Panc1 (cell line): ENCODE measurements around the gene RAI1. TPM values are rescaled to one million over a fixed set of nuclear protein-coding genes. Genes with fewer than 3 reads are reported as not detected.

Source experiments
- ATAC-seq: fragments of 200-7000 bp; cut with Tn5 transposase; 2 replicates; pipeline ENCODE4 v1.9.1; 2020; ENCODE audit warnings: mild to moderate bottlenecking, moderate library complexity
- BruUV-seq: library from RNA; stranded (reverse); fragments of 400-500 nt; replicated peaks from 2 replicates; lab custom pipeline; 2021; lab: Mats Ljungman, UMichigan
- CTCF ChIA-PET: fragments of 300-600 bp; sonication (Branson Sonifier 250); formaldehyde crosslinking; loops from one replicate; lab custom pipeline; 2022; ENCODE audit warnings: antibody characterized with exemption; lab: Charles Lee
- POLR2A ChIA-PET: fragments of 300-600 bp; sonication (Branson Sonifier 250); formaldehyde crosslinking; loops from one replicate; lab custom pipeline; 2022; ENCODE audit warnings: antibody characterized with exemption; lab: Charles Lee
- DNase-seq: peaks from one replicate; pipeline ENCODE4 v3.0.0-alpha.2; 2010; ENCODE audit warnings: low read depth, low spot score
- H3K27ac ChIP-seq: 2 replicates; pipeline ENCODE4 v1.5.1; 2011; ENCODE audit warnings: mild to moderate bottlenecking, low read length, inconsistent platforms
- H3K27me3 ChIP-seq: fragments of 200-500 bp; sonication (Bioruptor generic); 2 replicates; pipeline ENCODE4 v1.6.0; 2014; ENCODE audit warnings: low read length, inconsistent platforms; ENCODE audit not compliant: control insufficient read depth, insufficient read depth
- H3K36me3 ChIP-seq: fragments of 200-500 bp; sonication (Bioruptor generic); 2 replicates; pipeline ENCODE4 v1.5.1; 2014; ENCODE audit warnings: inconsistent platforms, mild to moderate bottlenecking, low read length, moderate library complexity; ENCODE audit not compliant: control insufficient read depth, insufficient read depth
- H3K4me1 ChIP-seq: 2 replicates; pipeline ENCODE4 v1.5.1; 2011; ENCODE audit warnings: inconsistent platforms, mild to moderate bottlenecking, low read length, moderate library complexity; ENCODE audit not compliant: control insufficient read depth, insufficient read depth
- H3K4me3 ChIP-seq, 2 experiments: 2 replicates each; pipeline ENCODE4 v1.5.1; 2011 to 2012; ENCODE audit warnings: low read depth in 2 of 2, low read length in 2 of 2, mild to moderate bottlenecking in 2 of 2, inconsistent platforms in 1 of 2, moderate library complexity in 1 of 2
- H3K9me3 ChIP-seq: fragments of 200-500 bp; sonication (Bioruptor generic); 2 replicates; pipeline ENCODE4 v1.5.1; 2014; ENCODE audit warnings: low read depth, mild to moderate bottlenecking, inconsistent platforms, low read length, moderate library complexity; ENCODE audit not compliant: control insufficient read depth, insufficient read depth
- POLR2AphosphoS5 ChIP-seq: IDR thresholded peaks from 2 replicates; pipeline ENCODE4 v1.6.1; 2012; ENCODE audit warnings: mild to moderate bottlenecking, low read depth, low read length, moderate library complexity
- SIN3A ChIP-seq: IDR thresholded peaks from 2 replicates; pipeline ENCODE4 v1.6.1; 2012; ENCODE audit warnings: low read depth, mild to moderate bottlenecking, low read length, moderate library complexity, borderline replicate concordance; ENCODE audit not compliant: insufficient read depth
- TCF7L2 ChIP-seq: IDR thresholded peaks from 2 replicates; pipeline ENCODE4 v1.6.1; 2011; ENCODE audit warnings: mild to moderate bottlenecking, low read depth, low read length, inconsistent platforms
- in situ Hi-C: cut with HindIII; loops from 2 replicates; pipeline ENCODE4 v1.10.0; 2016; ENCODE audit warnings: low sequenced_read_pairs, low pct_unique_long_range_greater_than_20kb
- intact Hi-C: fragments of 100-400 bp; cut with micrococcal nuclease; formaldehyde crosslinking; loops from one replicate; pipeline ENCODE4 v1.10.0; 2022; ENCODE audit not compliant: unreplicated experiment
- total RNA-seq: library from RNA; stranded (reverse); gene quantifications from one replicate; pipeline ENCODE4 v1.2.1, GENCODE V29; 2021; ENCODE audit not compliant: unreplicated experiment
- TF ChIP-seq, protein P1 (sequence below), 2 experiments: IDR thresholded peaks; 2 replicates each; pipeline ENCODE4 v1.6.1; 2011 to 2012; ENCODE audit warnings: low read depth in 2 of 2, control low read depth in 1 of 2, low read length in 1 of 2, mild to moderate bottlenecking in 1 of 2, moderate library complexity in 1 of 2; ENCODE audit not compliant: insufficient read depth in 1 of 2
- TF ChIP-seq, protein P2 (sequence below): fragments of 450-650 bp; IDR thresholded peaks from 2 replicates; pipeline ENCODE4 v1.5.1; 2017; ENCODE audit warnings: mild to moderate bottlenecking

Gene RAI1
- total RNA-seq, 1 experiment from 2014 or later, result 51.0 TPM

GRCh38 chr17:17793378-17794214, 112.3 kb downstream of the RAI1 start:
- Histone ChIP-seq H3K36me3 (no peaks in the 10 kb centered on the region), H3K27ac (no peak overlapping the region), H3K4me1 (peaks cover 18% of the 10 kb centered on the region), H3K9me3 (no peaks in the 10 kb centered on the region), H3K4me3 (no peak overlapping the region), H3K27me3 (no peaks in the 10 kb centered on the region)
- ATAC-seq (no peak), DNase-seq (no peak)
- in situ Hi-C loops (no loop called here), intact Hi-C loops (no loop called here)
- ChIA-PET POLR2A (interaction anchor here (0.5 kb wide), 1 partner anchor 65 kb away, joined by 3 read pairs; no protein-coding TSS in a partner anchor), CTCF (no interaction called here)
- TF ChIP-seq TCF7L2 (no peak), POLR2AphosphoS5 (no peak), SIN3A (no peak)
- TF ChIP-seq, protein P1, sequence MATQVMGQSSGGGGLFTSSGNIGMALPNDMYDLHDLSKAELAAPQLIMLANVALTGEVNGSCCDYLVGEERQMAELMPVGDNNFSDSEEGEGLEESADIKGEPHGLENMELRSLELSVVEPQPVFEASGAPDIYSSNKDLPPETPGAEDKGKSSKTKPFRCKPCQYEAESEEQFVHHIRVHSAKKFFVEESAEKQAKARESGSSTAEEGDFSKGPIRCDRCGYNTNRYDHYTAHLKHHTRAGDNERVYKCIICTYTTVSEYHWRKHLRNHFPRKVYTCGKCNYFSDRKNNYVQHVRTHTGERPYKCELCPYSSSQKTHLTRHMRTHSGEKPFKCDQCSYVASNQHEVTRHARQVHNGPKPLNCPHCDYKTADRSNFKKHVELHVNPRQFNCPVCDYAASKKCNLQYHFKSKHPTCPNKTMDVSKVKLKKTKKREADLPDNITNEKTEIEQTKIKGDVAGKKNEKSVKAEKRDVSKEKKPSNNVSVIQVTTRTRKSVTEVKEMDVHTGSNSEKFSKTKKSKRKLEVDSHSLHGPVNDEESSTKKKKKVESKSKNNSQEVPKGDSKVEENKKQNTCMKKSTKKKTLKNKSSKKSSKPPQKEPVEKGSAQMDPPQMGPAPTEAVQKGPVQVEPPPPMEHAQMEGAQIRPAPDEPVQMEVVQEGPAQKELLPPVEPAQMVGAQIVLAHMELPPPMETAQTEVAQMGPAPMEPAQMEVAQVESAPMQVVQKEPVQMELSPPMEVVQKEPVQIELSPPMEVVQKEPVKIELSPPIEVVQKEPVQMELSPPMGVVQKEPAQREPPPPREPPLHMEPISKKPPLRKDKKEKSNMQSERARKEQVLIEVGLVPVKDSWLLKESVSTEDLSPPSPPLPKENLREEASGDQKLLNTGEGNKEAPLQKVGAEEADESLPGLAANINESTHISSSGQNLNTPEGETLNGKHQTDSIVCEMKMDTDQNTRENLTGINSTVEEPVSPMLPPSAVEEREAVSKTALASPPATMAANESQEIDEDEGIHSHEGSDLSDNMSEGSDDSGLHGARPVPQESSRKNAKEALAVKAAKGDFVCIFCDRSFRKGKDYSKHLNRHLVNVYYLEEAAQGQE (IDR thresholded peaks at IDR 0.05; ENCODE audit: insufficient read depth in 1 of 2, low read depth in 2 of 2, low read length in 1 of 2), result no peak
- TF ChIP-seq, protein P2, sequence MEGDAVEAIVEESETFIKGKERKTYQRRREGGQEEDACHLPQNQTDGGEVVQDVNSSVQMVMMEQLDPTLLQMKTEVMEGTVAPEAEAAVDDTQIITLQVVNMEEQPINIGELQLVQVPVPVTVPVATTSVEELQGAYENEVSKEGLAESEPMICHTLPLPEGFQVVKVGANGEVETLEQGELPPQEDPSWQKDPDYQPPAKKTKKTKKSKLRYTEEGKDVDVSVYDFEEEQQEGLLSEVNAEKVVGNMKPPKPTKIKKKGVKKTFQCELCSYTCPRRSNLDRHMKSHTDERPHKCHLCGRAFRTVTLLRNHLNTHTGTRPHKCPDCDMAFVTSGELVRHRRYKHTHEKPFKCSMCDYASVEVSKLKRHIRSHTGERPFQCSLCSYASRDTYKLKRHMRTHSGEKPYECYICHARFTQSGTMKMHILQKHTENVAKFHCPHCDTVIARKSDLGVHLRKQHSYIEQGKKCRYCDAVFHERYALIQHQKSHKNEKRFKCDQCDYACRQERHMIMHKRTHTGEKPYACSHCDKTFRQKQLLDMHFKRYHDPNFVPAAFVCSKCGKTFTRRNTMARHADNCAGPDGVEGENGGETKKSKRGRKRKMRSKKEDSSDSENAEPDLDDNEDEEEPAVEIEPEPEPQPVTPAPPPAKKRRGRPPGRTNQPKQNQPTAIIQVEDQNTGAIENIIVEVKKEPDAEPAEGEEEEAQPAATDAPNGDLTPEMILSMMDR, result no peak
- no TSS peak for BruUV-seq

- Histone ChIP-seq H3K9me3 (no peaks in the 10 kb centered on the region), H3K4me1 (peaks cover 11% of the 10 kb centered on the region; the same call in 1 of the 2 replicates), H3K4me3 (no peak overlapping the region), H3K36me3 (no peaks in the 10 kb centered on the region), H3K27ac (no peak overlapping the region), H3K27me3 (no peaks in the 10 kb centered on the region)
- TF ChIP-seq SIN3A, result no peak
- TF ChIP-seq POLR2AphosphoS5, result no peak
- no peak for TF ChIP-seq TCF7L2
- TF ChIP-seq, protein P1 (IDR thresholded peaks at IDR 0.05; ENCODE audit: insufficient read depth in 1 of 2, low read depth in 2 of 2, low read length in 1 of 2), result no peak
- TF ChIP-seq, protein P2, result no peak
- CTCF ChIA-PET, result no interaction called here
- in situ Hi-C loops, result no loop called here
- DNase-seq, result no peak
- no peak for ATAC-seq
- intact Hi-C loops, result no loop called here
- POLR2A ChIA-PET, result interaction anchor here (0.5 kb wide), 1 partner anchor 66 kb away, joined by 3 read pairs; no protein-coding TSS in a partner anchor
- BruUV-seq, result no TSS peak
These were observed 113.1 kb downstream of the RAI1 start for GRCh38 chr17:17794382-17794781.
